ENCODE data around the gene DNPH1.

GRCh38 chr6:43221046-43221972, 8.0 kb downstream of the DNPH1 start:
- TF ChIP-seq, protein P1, sequence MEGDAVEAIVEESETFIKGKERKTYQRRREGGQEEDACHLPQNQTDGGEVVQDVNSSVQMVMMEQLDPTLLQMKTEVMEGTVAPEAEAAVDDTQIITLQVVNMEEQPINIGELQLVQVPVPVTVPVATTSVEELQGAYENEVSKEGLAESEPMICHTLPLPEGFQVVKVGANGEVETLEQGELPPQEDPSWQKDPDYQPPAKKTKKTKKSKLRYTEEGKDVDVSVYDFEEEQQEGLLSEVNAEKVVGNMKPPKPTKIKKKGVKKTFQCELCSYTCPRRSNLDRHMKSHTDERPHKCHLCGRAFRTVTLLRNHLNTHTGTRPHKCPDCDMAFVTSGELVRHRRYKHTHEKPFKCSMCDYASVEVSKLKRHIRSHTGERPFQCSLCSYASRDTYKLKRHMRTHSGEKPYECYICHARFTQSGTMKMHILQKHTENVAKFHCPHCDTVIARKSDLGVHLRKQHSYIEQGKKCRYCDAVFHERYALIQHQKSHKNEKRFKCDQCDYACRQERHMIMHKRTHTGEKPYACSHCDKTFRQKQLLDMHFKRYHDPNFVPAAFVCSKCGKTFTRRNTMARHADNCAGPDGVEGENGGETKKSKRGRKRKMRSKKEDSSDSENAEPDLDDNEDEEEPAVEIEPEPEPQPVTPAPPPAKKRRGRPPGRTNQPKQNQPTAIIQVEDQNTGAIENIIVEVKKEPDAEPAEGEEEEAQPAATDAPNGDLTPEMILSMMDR (IDR thresholded peaks at IDR 0.05; ENCODE audit: poor library complexity) = no peak
- TF ChIP-seq EZH2 (IDR thresholded peaks at IDR 0.05; ENCODE audit: borderline replicate concordance) (no peak), EZH2phosphoT487 (IDR thresholded peaks at IDR 0.05; ENCODE audit: low read depth, severe bottlenecking, unreplicated experiment) (no peak)
